HG02870 (cell line): ENCODE measurements around the gene SEL1L3.

Source experiments
- ATAC-seq: cut with Tn5 transposase; IDR thresholded peaks from one replicate; pipeline ENCODE4 v1.9.1; 2021; ENCODE audit warnings: mild to moderate bottlenecking, moderate library complexity; ENCODE audit not compliant: unreplicated experiment

The SEL1L3 gene

DNA sequence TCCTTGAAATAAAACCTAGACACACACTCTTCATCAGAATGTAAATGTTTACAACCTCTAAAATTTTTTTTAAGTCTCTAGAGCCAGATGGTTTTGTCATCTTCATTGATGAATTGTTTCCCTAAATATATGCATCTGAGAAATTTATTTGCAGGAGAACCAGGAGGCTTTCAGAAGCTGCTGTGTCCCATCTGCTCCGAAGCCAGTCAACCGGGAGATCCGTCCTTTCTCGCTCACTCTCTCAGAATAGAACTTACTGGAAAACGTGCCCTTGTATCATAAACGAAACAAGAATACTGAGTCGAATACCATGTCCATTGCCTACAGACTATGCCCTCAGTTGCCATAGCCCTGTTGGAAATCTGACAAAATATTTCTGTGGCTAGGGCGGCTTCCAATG lies 103.7 kb downstream of the SEL1L3 start:
- ATAC-seq = no peak

DNA sequence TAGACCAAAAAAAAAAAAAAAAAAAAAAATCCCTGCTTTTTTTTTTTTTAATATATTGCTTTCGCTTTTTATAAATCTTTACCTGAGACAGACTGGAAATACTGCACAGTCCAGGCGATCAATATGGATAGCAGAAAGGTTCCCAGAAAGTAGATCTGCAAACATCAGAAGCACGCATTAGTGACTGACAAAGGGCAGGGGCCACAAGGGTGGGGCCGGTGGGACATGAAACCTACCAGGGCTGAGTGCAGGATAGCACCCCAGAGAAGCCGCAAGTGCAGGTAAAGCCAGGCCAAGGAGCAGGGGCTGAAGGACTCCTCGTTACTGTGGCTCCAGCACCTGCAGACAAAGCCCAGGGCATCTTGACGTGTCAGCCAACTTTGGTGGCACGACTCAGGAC lies 105.3 kb downstream of the SEL1L3 start:
- ATAC-seq = no peak

DNA sequence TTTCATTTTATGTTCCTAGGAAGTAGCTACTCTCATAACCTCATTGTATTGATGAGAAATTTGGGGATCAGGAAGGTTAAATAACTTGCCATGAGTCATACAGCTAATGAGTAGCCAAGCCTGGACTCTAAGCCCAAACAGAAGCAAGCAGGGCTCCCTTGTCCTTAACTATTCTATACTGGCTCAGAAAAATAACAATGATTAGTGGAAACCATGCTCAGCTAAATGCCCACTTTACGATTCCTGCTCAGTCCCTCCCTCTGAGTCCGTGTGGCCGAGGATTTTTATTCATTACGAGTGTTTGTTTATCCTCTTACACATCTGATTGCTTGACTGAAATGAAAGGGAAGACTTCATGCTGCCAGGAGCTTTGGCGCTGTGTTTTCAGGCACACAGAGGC lies 106.3 kb downstream of the SEL1L3 start:
- ATAC-seq = no peak

DNA sequence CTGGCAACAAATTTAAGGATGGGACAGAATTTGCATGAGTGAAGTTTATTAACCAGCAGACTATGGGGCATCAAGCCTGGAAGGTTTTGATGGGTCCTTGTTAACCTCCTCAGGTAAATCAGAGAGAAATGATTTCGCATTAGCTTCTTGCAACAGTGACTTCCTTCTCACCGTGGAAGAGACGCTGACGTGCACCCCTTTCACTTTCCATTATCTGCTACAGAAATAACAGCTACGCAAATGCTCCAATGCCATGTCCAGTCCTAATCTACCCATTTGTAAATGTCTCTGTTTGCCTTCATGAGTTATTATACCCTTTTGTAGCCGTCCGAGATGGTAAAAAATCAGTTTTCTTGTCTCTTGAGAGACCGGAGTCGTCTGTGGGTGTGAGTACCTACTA lies 106.9 kb downstream of the SEL1L3 start:
- ATAC-seq = no peak

DNA sequence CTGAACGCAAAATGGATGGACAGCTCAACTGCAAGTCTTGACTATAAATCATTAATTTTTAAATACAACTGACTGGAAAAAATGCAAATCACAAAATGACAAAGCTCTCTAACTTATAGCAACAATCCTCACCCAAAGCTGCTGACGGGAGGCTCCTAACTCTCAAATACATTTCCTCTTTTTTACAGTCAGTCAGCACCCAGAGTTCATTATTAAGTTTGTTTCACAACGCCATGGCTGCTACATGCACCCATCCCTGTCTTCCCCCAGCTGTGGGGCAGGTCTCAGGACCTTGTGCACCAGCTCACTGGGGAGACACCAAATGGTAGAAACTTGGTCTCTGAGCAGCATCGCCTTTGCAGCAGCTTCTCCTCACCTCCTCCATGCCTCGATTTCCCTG lies 109.5 kb downstream of the SEL1L3 start:
- ATAC-seq = no peak

DNA sequence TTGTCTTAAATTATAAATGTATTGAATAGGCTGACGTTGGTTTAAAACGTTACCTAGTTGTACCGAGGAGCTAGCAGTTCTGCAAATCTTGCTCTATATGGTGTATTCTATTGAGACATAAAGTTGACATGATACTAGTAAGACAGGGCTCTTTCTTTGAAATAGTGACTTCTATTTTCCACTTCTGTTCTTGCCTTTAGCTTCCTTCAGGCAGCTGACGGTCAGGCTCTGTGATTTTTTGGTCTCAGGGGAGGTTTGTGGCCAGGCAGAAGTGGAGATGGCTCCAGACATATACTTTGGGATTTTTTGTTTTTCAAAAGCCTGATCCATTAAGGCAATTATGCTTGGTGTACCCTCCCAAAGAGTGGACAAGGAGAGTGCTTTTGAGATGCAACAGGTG lies 111.9 kb downstream of the SEL1L3 start:
- no peak for ATAC-seq

DNA sequence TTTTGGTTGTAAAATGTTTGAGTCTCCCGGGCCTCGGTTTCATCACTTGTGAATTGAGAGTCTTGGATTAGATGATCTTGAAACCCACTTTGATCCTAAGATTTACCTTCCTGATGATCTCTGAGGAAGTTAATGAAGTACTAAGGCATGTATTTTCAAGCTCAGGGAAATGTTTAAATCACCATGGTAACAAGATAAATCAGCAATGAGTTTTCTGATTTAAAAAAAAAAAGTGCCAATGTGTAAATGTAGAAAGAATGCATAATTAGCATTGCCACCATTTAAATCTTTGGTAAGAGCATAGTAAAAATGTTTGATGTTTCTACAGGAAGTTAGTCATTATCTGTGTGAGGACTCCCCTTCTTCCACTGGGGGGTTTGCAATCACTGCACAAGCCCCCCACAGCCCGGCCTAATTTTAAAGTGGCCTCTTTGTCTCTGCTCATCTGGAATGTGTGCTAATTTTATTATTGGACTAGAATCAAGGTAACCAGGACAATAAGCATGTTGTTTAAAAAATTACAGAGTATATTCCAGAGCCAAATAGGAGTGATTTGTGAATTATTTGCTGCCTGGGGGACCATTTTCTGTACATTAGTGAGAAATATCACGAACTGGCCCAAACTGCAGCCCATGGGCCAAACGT lies 113.5 kb downstream of the SEL1L3 start:
- ATAC-seq = no peak

DNA sequence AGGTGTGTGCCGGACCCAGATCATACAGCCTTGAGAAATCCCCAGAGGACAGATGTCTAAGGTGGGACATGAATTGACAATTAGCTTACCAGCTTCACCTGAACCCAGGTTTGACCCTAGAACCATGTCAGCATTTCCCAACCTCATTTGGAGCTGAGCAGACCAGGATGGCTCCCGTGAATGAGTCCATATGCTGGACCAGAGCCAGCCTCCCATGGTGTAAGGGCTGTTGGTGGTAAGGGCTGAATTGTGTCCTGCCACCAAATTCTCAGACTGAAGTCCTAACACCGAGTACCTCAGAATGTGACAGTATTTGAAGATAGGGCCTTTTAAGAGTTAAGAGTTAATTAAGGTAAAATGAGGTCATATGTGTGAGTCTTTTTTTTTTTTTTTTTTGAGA lies 118.8 kb downstream of the SEL1L3 start:
- ATAC-seq = no peak

- ATAC-seq = no peak
Observed at GRCh38 chr4:25729564-25729963, 133.2 kb downstream of the SEL1L3 start.

DNA sequence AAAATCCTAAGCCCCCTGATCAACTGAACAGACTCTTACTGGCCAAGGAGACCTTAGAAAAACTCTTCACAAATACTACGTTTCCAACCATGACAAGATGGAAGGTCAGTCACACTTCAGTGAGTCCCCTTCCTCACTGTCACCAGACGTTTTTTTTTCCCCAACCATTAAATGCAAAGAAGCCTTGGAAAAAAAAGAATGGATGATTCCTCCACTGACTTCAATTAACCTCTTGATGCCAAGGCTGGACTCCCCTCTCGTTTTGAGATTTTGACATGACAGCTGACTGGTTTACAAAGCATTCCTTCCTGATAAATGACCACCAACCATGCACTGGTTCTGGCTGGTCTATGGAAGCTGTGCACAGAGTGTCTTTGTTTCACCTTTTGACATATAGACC lies 133.9 kb downstream of the SEL1L3 start:
- no peak for ATAC-seq

DNA sequence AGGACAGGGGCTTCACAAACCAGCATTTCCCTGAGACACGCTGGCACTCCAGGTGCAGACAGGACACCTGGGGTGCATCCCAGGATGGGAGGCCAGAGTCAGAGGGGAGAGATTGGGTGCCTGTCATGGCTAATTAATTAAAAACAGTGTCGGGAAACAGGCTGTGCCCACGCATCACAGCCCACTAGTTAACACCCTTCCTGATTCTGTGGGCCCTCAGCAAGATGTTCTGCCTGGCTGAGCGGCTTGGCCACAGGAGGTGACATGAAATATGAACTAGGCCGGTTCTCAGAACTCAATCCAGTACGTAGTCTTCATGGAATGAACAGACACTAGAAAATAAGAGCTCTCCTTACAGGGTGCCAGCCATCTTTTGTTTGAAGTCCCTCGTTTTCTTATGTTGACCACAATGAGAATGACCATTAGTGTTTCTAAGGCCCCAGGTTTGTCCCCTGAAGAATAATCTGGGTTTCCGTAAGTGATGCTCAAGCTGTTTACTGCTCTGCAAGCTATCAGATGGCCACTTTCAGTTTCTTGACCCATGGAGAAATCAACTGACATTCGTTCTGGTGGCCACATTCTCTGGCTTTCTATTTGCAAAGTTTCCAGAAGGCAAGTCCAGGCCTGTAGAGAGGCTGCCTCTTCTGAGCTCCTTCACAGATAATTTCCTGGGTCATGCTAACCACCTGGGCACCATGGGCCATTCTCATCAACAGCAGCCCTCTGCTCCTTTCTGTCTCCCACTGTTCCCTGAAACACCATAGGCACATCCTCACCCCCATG lies 134.9 kb downstream of the SEL1L3 start:
- peak; percentile 51 for ATAC-seq

- ATAC-seq = no peak
Observed at GRCh38 chr4:25725870-25726269, 136.9 kb downstream of the SEL1L3 start.

GRCh38 chr4:25723409-25723808 lies 139.4 kb downstream of the SEL1L3 start:
- no peak for ATAC-seq

- no peak for ATAC-seq
Observed at GRCh38 chr4:25722964-25723363, 139.8 kb downstream of the SEL1L3 start.

DNA sequence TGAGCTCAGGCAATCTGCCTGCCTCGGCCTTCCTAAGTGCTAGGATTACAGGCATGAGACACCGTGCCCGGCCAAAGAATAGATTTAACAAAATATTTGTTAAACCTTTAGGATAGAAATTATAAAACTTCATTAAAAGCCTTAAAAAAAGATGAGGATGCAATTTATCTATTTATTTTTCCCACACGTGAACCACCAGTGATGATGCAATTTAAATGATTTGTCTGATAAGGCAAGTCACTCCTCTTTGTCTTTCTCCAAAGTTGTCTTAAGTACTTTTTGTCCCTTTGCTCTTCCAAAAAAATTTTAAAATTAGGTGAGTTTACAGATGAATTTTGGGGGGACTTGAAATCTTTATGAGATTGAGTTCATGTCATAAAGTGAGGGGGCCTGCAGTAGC lies 149.0 kb downstream of the SEL1L3 start:
- no peak for ATAC-seq

- ATAC-seq = no peak
Observed at GRCh38 chr4:25712611-25713010, 150.2 kb downstream of the SEL1L3 start.

GRCh38 chr4:25710637-25711036 lies 152.2 kb downstream of the SEL1L3 start:
- no peak for ATAC-seq

- ATAC-seq = no peak
Observed at GRCh38 chr4:25704516-25704915, 158.3 kb downstream of the SEL1L3 start.

DNA sequence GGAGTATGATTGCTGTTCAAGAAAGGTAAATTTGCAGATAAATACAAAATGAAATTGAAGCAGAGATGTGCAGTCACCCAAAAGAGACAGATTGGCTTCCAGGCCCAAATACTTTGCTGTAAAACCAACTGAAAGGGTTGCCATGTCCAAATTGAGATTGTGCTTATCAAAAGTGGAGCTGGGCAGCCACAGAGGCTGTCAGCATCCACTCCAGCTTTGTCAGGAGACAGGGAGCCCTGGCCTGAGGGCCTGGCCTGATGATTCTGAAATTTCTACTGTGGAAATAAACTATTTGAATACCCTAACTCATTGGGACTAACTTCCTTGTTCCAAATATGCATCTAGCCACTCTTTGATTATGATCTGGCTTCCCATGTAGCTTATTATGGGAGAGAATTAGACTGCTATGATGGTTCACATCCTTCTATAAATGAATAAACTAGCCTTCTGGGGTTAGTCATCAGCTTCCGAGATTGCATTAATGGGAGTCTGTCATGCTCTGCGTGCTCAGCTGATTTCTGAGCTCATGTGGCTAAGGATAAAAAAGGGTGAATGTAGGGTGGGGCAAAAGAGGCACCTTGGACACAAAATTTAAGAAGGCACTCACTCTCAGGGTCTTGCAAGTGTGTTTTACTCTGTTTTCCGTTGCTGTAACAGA lies 158.9 kb downstream of the SEL1L3 start:
- ATAC-seq = no peak

DNA sequence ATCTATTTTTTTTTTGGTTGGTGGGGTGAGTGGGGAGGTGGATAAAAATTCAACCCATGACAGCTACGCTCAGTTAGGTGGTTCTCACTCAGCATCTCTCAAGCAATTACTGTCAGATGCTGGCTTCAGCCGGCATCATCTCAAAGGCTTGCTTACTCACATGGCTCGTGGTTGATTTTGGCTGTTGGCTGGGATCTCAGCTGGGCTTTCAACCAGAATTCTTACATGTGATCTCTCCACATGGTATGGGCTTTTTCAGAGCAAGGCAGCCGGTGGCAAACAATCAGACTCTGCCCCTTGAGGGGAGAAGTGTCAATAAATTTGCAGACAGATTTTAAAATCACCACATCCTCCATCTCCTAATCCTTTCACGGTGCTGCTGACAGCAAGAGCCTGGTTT lies 159.9 kb downstream of the SEL1L3 start:
- ATAC-seq = no peak

GRCh38 chr4:25700661-25701060 lies 162.1 kb downstream of the SEL1L3 start:
- ATAC-seq = no peak

- no peak for ATAC-seq
Observed at GRCh38 chr4:25697516-25697915, 165.3 kb downstream of the SEL1L3 start.
